Measurements from ENCODE around the gene ARL8B. TPM values are rescaled to one million over a fixed set of nuclear protein-coding genes. Genes with fewer than 3 reads are reported as not detected.

Gene ARL8B
- total and polyA plus RNA-seq, 9 donors: 27.1 to 70.6 (median 49.8) TPM

DNA sequence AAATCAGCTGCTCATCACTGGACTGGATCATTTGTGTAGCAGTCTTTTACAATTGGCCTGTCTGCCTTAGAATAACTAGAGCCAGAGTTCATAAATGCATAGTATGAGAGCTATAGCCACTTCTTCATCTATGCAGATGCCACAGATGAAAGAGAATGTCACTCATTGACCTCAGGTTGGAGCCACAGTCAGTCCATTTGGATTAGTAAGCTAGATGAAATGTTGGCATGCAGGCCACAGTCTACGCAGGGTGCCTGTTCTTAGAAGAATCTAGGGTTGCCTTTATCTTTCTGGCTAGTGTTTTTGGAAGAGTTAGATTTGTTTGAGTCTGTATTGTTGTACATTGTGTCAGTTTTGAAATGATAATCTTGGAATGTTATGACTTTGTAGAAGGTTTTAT lies 40.0 kb downstream of the ARL8B start:
- intact Hi-C loops (cut with DNase I): no loop called here
- no peak overlapping the region for H3K4me3 ChIP-seq
- no peak for DNase-seq
- H3K36me3 ChIP-seq: no peaks in the 10 kb centered on the region
- TF ChIP-seq, protein P1, sequence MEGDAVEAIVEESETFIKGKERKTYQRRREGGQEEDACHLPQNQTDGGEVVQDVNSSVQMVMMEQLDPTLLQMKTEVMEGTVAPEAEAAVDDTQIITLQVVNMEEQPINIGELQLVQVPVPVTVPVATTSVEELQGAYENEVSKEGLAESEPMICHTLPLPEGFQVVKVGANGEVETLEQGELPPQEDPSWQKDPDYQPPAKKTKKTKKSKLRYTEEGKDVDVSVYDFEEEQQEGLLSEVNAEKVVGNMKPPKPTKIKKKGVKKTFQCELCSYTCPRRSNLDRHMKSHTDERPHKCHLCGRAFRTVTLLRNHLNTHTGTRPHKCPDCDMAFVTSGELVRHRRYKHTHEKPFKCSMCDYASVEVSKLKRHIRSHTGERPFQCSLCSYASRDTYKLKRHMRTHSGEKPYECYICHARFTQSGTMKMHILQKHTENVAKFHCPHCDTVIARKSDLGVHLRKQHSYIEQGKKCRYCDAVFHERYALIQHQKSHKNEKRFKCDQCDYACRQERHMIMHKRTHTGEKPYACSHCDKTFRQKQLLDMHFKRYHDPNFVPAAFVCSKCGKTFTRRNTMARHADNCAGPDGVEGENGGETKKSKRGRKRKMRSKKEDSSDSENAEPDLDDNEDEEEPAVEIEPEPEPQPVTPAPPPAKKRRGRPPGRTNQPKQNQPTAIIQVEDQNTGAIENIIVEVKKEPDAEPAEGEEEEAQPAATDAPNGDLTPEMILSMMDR (IDR thresholded peaks at IDR 0.05): no peak
- no peak for TF ChIP-seq EP300 (IDR thresholded peaks at IDR 0.05)
- no peak for TF ChIP-seq POLR2A (IDR thresholded peaks at IDR 0.05)
- WGBS, 3 donors: 7 to 14% (median 12%) methylated on average over 1 of the region's 1 CpG
- H3K4me1 ChIP-seq (ENCODE audit: insufficient read depth): peaks cover 17% of the 10 kb centered on the region
- no peak overlapping the region for H3K27ac ChIP-seq
- no peaks in the 10 kb centered on the region for H3K27me3 ChIP-seq
- H3K9me3 ChIP-seq: no peaks in the 10 kb centered on the region

DNA sequence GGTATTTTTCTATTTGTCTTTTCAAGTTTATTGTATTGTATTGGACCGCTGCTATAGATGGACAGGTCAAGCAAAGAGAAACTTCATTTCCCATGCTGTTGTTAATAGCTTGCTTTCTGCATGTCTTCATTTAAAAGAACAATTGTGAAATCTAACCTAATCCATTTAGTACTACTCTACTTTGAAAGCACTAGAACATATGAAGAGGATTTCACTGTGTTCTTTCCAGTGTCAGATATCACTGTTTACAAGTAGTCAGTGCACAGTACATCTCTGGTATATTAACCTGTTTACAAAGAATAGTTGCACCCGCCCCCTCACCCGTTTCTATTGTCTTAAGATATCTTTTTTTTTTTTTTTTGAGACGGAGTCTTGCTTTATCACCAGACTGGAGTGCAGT lies 43.6 kb downstream of the ARL8B start:
- no peak for DNase-seq
- TF ChIP-seq POLR2A (IDR thresholded peaks at IDR 0.05) (no peak), EP300 (IDR thresholded peaks at IDR 0.05) (no peak)
- TF ChIP-seq, protein P1 (IDR thresholded peaks at IDR 0.05): no peak
- WGBS, 3 donors: 84 to 91% (median 90%) methylated on average over 4 of the region's 4 CpGs

DNA sequence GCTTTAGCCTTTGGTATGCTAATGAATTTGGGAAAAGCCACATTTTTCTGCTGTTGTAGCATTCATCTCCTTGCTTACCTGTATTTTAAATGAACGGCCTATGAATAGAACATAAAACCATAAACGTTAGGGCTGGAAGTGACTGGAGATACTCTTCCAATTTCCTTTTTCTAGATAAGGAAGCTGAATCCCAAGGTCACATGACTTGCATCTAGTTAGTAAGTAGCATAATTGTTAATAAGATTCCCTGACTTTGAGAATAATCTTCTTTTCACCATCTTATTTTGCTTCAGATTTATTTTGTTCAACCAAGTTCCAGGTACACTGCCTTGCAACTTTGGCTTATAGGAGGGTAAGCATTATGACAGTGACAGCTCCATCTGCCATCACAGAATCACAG lies 44.8 kb downstream of the ARL8B start:
- H3K9me3 ChIP-seq: no peaks in the 10 kb centered on the region
- WGBS, 3 donors: 55 to 61% (median 58%) methylated on average over 2 of the region's 2 CpGs
- H3K36me3 ChIP-seq: no peaks in the 10 kb centered on the region
- H3K27me3 ChIP-seq: no peaks in the 10 kb centered on the region
- H3K4me1 ChIP-seq (ENCODE audit: insufficient read depth): peaks cover 9% of the 10 kb centered on the region
- no peak for TF ChIP-seq POLR2A (IDR thresholded peaks at IDR 0.05)
- TF ChIP-seq EP300 (IDR thresholded peaks at IDR 0.05): no peak
- TF ChIP-seq, protein P1 (IDR thresholded peaks at IDR 0.05): no peak
- DNase-seq: no peak
- H3K27ac ChIP-seq: no peak overlapping the region
- H3K4me3 ChIP-seq: no peak overlapping the region
- intact Hi-C loops (cut with DNase I): no loop called here

More for the DNA sequence above, 43.6 kb downstream of the ARL8B start:
- Histone ChIP-seq H3K9me3 (no peaks in the 10 kb centered on the region), H3K4me3 (no peak overlapping the region), H3K27me3 (no peaks in the 10 kb centered on the region), H3K4me1 (ENCODE audit: insufficient read depth) (peaks cover 15% of the 10 kb centered on the region), H3K36me3 (no peaks in the 10 kb centered on the region), H3K27ac (no peak overlapping the region)
- intact Hi-C loops (cut with DNase I): no loop called here

DNA sequence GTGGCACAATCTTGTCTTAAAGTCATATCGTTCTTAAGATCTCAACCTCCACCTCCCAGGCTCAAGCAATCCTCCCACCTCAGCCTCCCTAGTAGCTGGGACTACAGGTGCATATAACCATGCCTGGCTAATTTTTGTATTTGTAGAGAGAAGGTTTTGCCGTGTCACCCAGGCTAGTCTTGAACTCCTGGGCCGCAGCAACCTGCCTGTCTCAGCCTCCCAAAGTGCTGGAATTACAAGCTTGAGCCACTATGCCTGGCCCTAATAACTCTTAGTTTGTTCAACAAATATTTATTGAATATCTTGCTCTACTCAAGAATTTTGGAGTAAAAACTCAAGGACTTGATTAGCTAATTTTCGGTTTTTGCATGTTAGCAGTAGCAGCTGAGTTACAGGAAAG lies 46.0 kb downstream of the ARL8B start:
- WGBS, 3 donors: 88 to 96% (median 90%) methylated on average over 4 of the region's 4 CpGs
- peaks cover 3% of the 10 kb centered on the region for H3K4me1 ChIP-seq (ENCODE audit: insufficient read depth)
- no peak overlapping the region for H3K27ac ChIP-seq
- H3K9me3 ChIP-seq: no peaks in the 10 kb centered on the region
- no peaks in the 10 kb centered on the region for H3K36me3 ChIP-seq
- intact Hi-C loops (cut with DNase I): no loop called here
- H3K27me3 ChIP-seq: no peaks in the 10 kb centered on the region
- H3K4me3 ChIP-seq: no peak overlapping the region
- no peak for TF ChIP-seq EP300 (IDR thresholded peaks at IDR 0.05)
- TF ChIP-seq, protein P1 (IDR thresholded peaks at IDR 0.05): no peak
- no peak for TF ChIP-seq POLR2A (IDR thresholded peaks at IDR 0.05)
- DNase-seq: no peak

Data from ovary (tissue), 9 donors.